ENCODE measurements around the gene MDM2. TPM values are rescaled to one million over a fixed set of nuclear protein-coding genes. Genes with fewer than 3 reads are reported as not detected.
"Not testable (repeated sequence)": the region's sequence is repeated elsewhere in the genome, so short reads cannot be mapped to it uniquely, and the experiment has no call there.

MDM2 gene
- total RNA-seq, 1 donor from 2014 or later = 303 TPM

- Mint-ChIP-seq H3K4me3 (no peak overlapping the region), H3K27me3 (ENCODE audit: insufficient read depth) (no peaks in the 10 kb centered on the region), H3K27ac (peak overlapping the region; percentile 23), H3K36me3 (ENCODE audit: low read depth) (peaks cover 60% of the 10 kb centered on the region), H3K9me3 (no peaks in the 10 kb centered on the region), H3K4me1 (ENCODE audit: low read depth) (peaks cover 29% of the 10 kb centered on the region)
- no peak for DNase-seq (ENCODE audit: low spot score)
- intact Hi-C loops (cut with micrococcal nuclease) = no loop called here
Observed at GRCh38 chr12:68827895-68828671, 20.1 kb downstream of the MDM2 start.

- Mint-ChIP-seq H3K36me3 (ENCODE audit: low read depth) (peaks cover 55% of the 10 kb centered on the region), H3K4me1 (ENCODE audit: low read depth) (peaks cover 24% of the 10 kb centered on the region), H3K27me3 (ENCODE audit: insufficient read depth) (no peaks in the 10 kb centered on the region), H3K9me3 (no peaks in the 10 kb centered on the region), H3K4me3 (no peak overlapping the region), H3K27ac (no peak overlapping the region)
- intact Hi-C loops (cut with micrococcal nuclease) = no loop called here
- DNase-seq (ENCODE audit: low spot score) = no peak
Observed at GRCh38 chr12:68828672-68829068, 20.7 kb downstream of the MDM2 start.

- Mint-ChIP-seq H3K27ac (no peak overlapping the region), H3K4me3 (no peak overlapping the region)
- intact Hi-C loops (cut with micrococcal nuclease) = loop anchor here (5.0 kb wide), 1 partner anchor 411 kb away; no protein-coding TSS in a partner anchor
Observed at GRCh38 chr12:68831272-68831671, 23.3 kb downstream of the MDM2 start.

GRCh38 chr12:68831751-68832503 is 23.9 kb downstream of the MDM2 start:
- Mint-ChIP-seq H3K4me3 (no peak overlapping the region), H3K27ac (no peak overlapping the region), H3K9me3 (no peaks in the 10 kb centered on the region), H3K4me1 (ENCODE audit: low read depth) (peaks cover 32% of the 10 kb centered on the region), H3K27me3 (ENCODE audit: insufficient read depth) (no peaks in the 10 kb centered on the region), H3K36me3 (ENCODE audit: low read depth) (peaks cover 52% of the 10 kb centered on the region)
- intact Hi-C loops (cut with micrococcal nuclease) = loop anchor here (5.0 kb wide), 1 partner anchor 410 kb away; no protein-coding TSS in a partner anchor
- DNase-seq (ENCODE audit: low spot score) = no peak

More at GRCh38 chr12:68831272-68831671, 23.3 kb downstream of the MDM2 start:
- H3K36me3 Mint-ChIP-seq (ENCODE audit: low read depth) = peaks cover 52% of the 10 kb centered on the region
- no peaks in the 10 kb centered on the region for H3K9me3 Mint-ChIP-seq
- DNase-seq (ENCODE audit: low spot score) = no peak
- H3K4me1 Mint-ChIP-seq (ENCODE audit: low read depth) = peaks cover 29% of the 10 kb centered on the region
- H3K27me3 Mint-ChIP-seq (ENCODE audit: insufficient read depth) = no peaks in the 10 kb centered on the region

- H3K4me3 Mint-ChIP-seq = no peak overlapping the region
- peaks cover 28% of the 10 kb centered on the region for H3K4me1 Mint-ChIP-seq (ENCODE audit: low read depth)
- intact Hi-C loops (cut with micrococcal nuclease) = loop anchor here (5.0 kb wide), 1 partner anchor 410 kb away; no protein-coding TSS in a partner anchor
- H3K9me3 Mint-ChIP-seq = no peaks in the 10 kb centered on the region
- H3K36me3 Mint-ChIP-seq (ENCODE audit: low read depth) = peaks cover 47% of the 10 kb centered on the region
- DNase-seq (ENCODE audit: low spot score) = no peak
- H3K27ac Mint-ChIP-seq = no peak overlapping the region
- no peaks in the 10 kb centered on the region for H3K27me3 Mint-ChIP-seq (ENCODE audit: insufficient read depth)
Observed at GRCh38 chr12:68832504-68832867, 24.5 kb downstream of the MDM2 start.

GRCh38 chr12:68833508-68833907 is 25.5 kb downstream of the MDM2 start:
- Mint-ChIP-seq H3K27me3 (ENCODE audit: insufficient read depth) (no peaks in the 10 kb centered on the region), H3K27ac (peak overlapping the region; percentile 61), H3K4me1 (ENCODE audit: low read depth) (peaks cover 33% of the 10 kb centered on the region), H3K36me3 (ENCODE audit: low read depth) (peaks cover 49% of the 10 kb centered on the region), H3K4me3 (no peak overlapping the region), H3K9me3 (no peaks in the 10 kb centered on the region)
- no peak for DNase-seq (ENCODE audit: low spot score)
- intact Hi-C loops (cut with micrococcal nuclease) = loop anchor here (5.0 kb wide), 1 partner anchor 409 kb away; no protein-coding TSS in a partner anchor

- H3K27me3 Mint-ChIP-seq (ENCODE audit: insufficient read depth) = no peaks in the 10 kb centered on the region
- H3K4me3 Mint-ChIP-seq = no peak overlapping the region
- peaks cover 27% of the 10 kb centered on the region for H3K4me1 Mint-ChIP-seq (ENCODE audit: low read depth)
- intact Hi-C loops (cut with micrococcal nuclease) = no loop called here
- H3K27ac Mint-ChIP-seq = peak overlapping the region; percentile 1
- H3K9me3 Mint-ChIP-seq = no peaks in the 10 kb centered on the region
- peaks cover 43% of the 10 kb centered on the region for H3K36me3 Mint-ChIP-seq (ENCODE audit: low read depth)
- no peak for DNase-seq (ENCODE audit: low spot score)
Observed at GRCh38 chr12:68835333-68835908, 27.4 kb downstream of the MDM2 start.

- Mint-ChIP-seq H3K27me3 (ENCODE audit: insufficient read depth) (no peaks in the 10 kb centered on the region), H3K4me3 (no peak overlapping the region), H3K9me3 (no peaks in the 10 kb centered on the region), H3K27ac (no peak overlapping the region), H3K36me3 (ENCODE audit: low read depth) (peaks cover 38% of the 10 kb centered on the region), H3K4me1 (ENCODE audit: low read depth) (peaks cover 26% of the 10 kb centered on the region)
- DNase-seq (ENCODE audit: low spot score) = no peak
- intact Hi-C loops (cut with micrococcal nuclease) = no loop called here
Observed at GRCh38 chr12:68837215-68837614, 29.2 kb downstream of the MDM2 start.

GRCh38 chr12:68838046-68838886 is 30.3 kb downstream of the MDM2 start:
- H3K27me3 Mint-ChIP-seq (ENCODE audit: insufficient read depth) = no peaks in the 10 kb centered on the region
- H3K4me1 Mint-ChIP-seq (ENCODE audit: low read depth) = peaks cover 26% of the 10 kb centered on the region
- no peak for DNase-seq (ENCODE audit: low spot score)
- intact Hi-C loops (cut with micrococcal nuclease) = no loop called here
- no peak overlapping the region for H3K27ac Mint-ChIP-seq
- no peak overlapping the region for H3K4me3 Mint-ChIP-seq
- H3K9me3 Mint-ChIP-seq = no peaks in the 10 kb centered on the region
- H3K36me3 Mint-ChIP-seq (ENCODE audit: low read depth) = peaks cover 43% of the 10 kb centered on the region

- DNase-seq (ENCODE audit: low spot score) = no peak
- Mint-ChIP-seq H3K27ac (no peak overlapping the region), H3K4me3 (no peak overlapping the region), H3K27me3 (ENCODE audit: insufficient read depth) (no peaks in the 10 kb centered on the region), H3K36me3 (ENCODE audit: low read depth) (peaks cover 46% of the 10 kb centered on the region), H3K4me1 (ENCODE audit: low read depth) (peaks cover 22% of the 10 kb centered on the region), H3K9me3 (no peaks in the 10 kb centered on the region)
- intact Hi-C loops (cut with micrococcal nuclease) = no loop called here
Observed at GRCh38 chr12:68839183-68840147, 31.5 kb downstream of the MDM2 start.

- DNase-seq (ENCODE audit: low spot score); H3K27ac Mint-ChIP-seq; H3K27me3 Mint-ChIP-seq (ENCODE audit: insufficient read depth); intact Hi-C loops (cut with micrococcal nuclease); H3K4me3 Mint-ChIP-seq; H3K9me3 Mint-ChIP-seq: not testable (repeated sequence)
- Mint-ChIP-seq H3K4me1 (ENCODE audit: low read depth) (peaks cover 10% of the 10 kb centered on the region), H3K36me3 (ENCODE audit: low read depth) (peaks cover 37% of the 10 kb centered on the region)
Observed at GRCh38 chr12:68841175-68841574, 33.2 kb downstream of the MDM2 start.
